HEK293 (cell line): ENCODE measurements around the gene RAD17.
A peak's percentile ranks its signal among the peaks of the same experiment; 100 is the strongest.

Experiments used
- KLF10 ChIP-seq: fragments of 450-650 bp; IDR thresholded peaks from 2 replicates; pipeline ENCODE4 v1.5.1; 2018; ENCODE audit warnings: missing biosample characterization, mild to moderate bottlenecking, missing genetic modification characterization
- KLF16 ChIP-seq: fragments of 450-650 bp; formaldehyde crosslinking; IDR thresholded peaks from 2 replicates; pipeline ENCODE4 v1.5.1; 2017; ENCODE audit warnings: missing biosample characterization, missing genetic modification characterization
- MEIS1 ChIP-seq: sonication (generic); formaldehyde crosslinking; IDR thresholded peaks from 2 replicates; pipeline ENCODE4 v1.8.1; 2022; ENCODE audit warnings: missing genetic modification reagents, mild to moderate bottlenecking, borderline replicate concordance
- PRDM1 ChIP-seq: fragments of 450-650 bp; formaldehyde crosslinking; IDR thresholded peaks from 2 replicates; pipeline ENCODE4; 2016; ENCODE audit warnings: missing biosample characterization, missing genetic modification characterization
- SP2 ChIP-seq: fragments of 450-650 bp; formaldehyde crosslinking; IDR thresholded peaks from 2 replicates; pipeline ENCODE4 v1.5.1; 2016; ENCODE audit warnings: missing biosample characterization, missing genetic modification characterization
- YY2 ChIP-seq: fragments of 450-650 bp; formaldehyde crosslinking; IDR thresholded peaks from 2 replicates; pipeline ENCODE4 v1.5.1; 2016; ENCODE audit warnings: missing biosample characterization, missing genetic modification characterization
- ZNF10 ChIP-seq: fragments of 450-650 bp; formaldehyde crosslinking; IDR thresholded peaks from 2 replicates; pipeline ENCODE4 v1.5.1; 2017; ENCODE audit warnings: missing biosample characterization, missing genetic modification characterization
- ZNF184 ChIP-seq: fragments of 450-650 bp; IDR thresholded peaks from 2 replicates; pipeline ENCODE4 v1.5.1; 2018; ENCODE audit warnings: missing biosample characterization, mild to moderate bottlenecking, missing genetic modification characterization
- ZNF223 ChIP-seq: fragments of 450-650 bp; formaldehyde crosslinking; IDR thresholded peaks from 2 replicates; pipeline ENCODE4 v1.5.1; 2016; ENCODE audit warnings: missing biosample characterization, missing genetic modification characterization
- ZNF350 ChIP-seq: fragments of 450-650 bp; formaldehyde crosslinking; IDR thresholded peaks from 2 replicates; pipeline ENCODE4 v1.5.0; 2017; ENCODE audit warnings: missing biosample characterization, mild to moderate bottlenecking, missing genetic modification characterization
- ZNF510 ChIP-seq: fragments of 450-650 bp; formaldehyde crosslinking; IDR thresholded peaks from 2 replicates; pipeline ENCODE4 v1.5.1; 2018; ENCODE audit warnings: mild to moderate bottlenecking, missing genetic modification characterization, missing biosample characterization; ENCODE audit not compliant: insufficient replicate concordance
- ZNF670 ChIP-seq: fragments of 450-650 bp; formaldehyde crosslinking; IDR thresholded peaks from 2 replicates; pipeline ENCODE4 v1.5.1; 2016; ENCODE audit warnings: missing biosample characterization, missing genetic modification characterization, low read depth
- ZSCAN23 ChIP-seq: fragments of 450-650 bp; formaldehyde crosslinking; IDR thresholded peaks from 2 replicates; pipeline ENCODE4 v1.5.1; 2016; ENCODE audit warnings: missing biosample characterization, missing genetic modification characterization
- TF ChIP-seq, protein P1 (sequence below): fragments of 450-650 bp; formaldehyde crosslinking; IDR thresholded peaks from 2 replicates; pipeline ENCODE4 v1.5.1; 2016; ENCODE audit warnings: missing biosample characterization, missing genetic modification characterization
- TF ChIP-seq, protein P2 (sequence below): fragments of 450-650 bp; formaldehyde crosslinking; IDR thresholded peaks from 2 replicates; pipeline ENCODE4 v1.5.1; 2016; ENCODE audit warnings: missing biosample characterization, missing genetic modification characterization
- TF ChIP-seq, protein P3 (sequence below): fragments of 450-650 bp; formaldehyde crosslinking; IDR thresholded peaks from 2 replicates; pipeline ENCODE4 v1.5.1; 2016; ENCODE audit warnings: missing biosample characterization, missing genetic modification characterization
- TF ChIP-seq, protein P4 (sequence below): fragments of 450-650 bp; formaldehyde crosslinking; optimal IDR thresholded peaks from 2 replicates; pipeline ENCODE3; 2016; ENCODE audit warnings: missing biosample characterization, mild to moderate bottlenecking, missing genetic modification characterization
- TF ChIP-seq, protein P5 (sequence below): fragments of 450-650 bp; IDR thresholded peaks from 2 replicates; pipeline ENCODE4 v1.5.1; 2018; ENCODE audit warnings: missing biosample characterization, missing genetic modification characterization
- TF ChIP-seq, protein P6 (sequence below): sonication (generic); formaldehyde crosslinking; IDR thresholded peaks from 2 replicates; pipeline ENCODE4 v1.8.1; 2022; ENCODE audit warnings: mild to moderate bottlenecking, moderate library complexity, missing genetic modification reagents
- TF ChIP-seq, protein P7 (sequence below): fragments of 450-650 bp; formaldehyde crosslinking; IDR thresholded peaks from 2 replicates; pipeline ENCODE4 v1.5.1; 2016; ENCODE audit warnings: missing biosample characterization, missing genetic modification characterization
- TF ChIP-seq, protein P8 (sequence below): fragments of 450-650 bp; formaldehyde crosslinking; conservative IDR thresholded peaks from 2 replicates; pipeline ENCODE4 v1.5.1; 2016; ENCODE audit warnings: low read depth, missing biosample characterization, missing genetic modification characterization
- TF ChIP-seq, protein P9 (sequence below): fragments of 450-650 bp; formaldehyde crosslinking; IDR thresholded peaks from 2 replicates; pipeline ENCODE4 v1.5.1; 2016; ENCODE audit warnings: missing biosample characterization, missing genetic modification characterization

RAD17 gene

DNA sequence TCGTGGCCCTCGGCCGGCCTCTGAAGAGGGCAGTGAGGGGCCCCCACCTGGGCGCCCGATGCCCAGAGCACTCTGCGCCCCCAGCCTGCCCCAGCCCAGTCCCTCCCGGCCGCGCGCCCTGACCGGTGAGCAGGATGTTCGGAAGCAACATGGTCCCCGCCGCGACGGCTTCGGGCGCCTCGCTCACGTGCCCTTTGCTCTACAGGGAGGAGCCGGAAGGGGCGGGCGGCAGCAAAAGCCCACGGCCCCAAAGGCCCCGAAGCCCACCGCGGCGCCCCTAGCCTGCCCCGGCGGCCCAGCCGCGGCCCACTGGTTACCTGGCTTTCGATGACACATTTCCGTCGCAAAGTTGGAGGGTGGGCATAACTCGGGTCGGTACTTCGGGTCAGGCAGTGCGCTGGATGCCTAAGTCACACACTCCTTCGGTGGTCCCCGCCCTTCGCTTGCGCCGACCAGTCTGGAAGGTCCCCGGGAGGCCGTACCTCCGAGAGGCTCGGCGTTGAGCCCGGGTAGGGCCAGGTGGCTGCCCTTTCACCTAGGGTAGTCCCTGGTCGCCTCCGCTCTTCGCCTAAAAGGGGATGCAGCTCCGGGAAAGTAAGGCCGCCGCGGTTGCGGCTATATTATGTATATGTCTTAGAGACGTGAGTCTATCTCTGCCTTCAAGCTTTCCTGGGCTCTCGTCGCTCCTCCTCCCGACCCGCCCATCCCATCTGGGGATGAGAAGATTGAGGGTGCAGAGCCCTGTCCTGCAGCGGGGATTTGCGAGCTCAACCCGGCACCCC, at the start of gene RAD17, which contains the start of the genes AK6 and TAF9 (continued):
- TF ChIP-seq ZNF223 (tag by site-specific recombination) (no peak), ZSCAN23 (no peak), ZNF184 (tag by site-specific recombination) (no peak), KLF16 (peak; percentile 73; the same call in 1 of the 2 replicates), YY2 (tag by site-specific recombination) (peak; percentile 96), SP2 (tag by site-specific recombination) (peak; percentile 90), MEIS1 (CRISPR knock-in tag) (no peak), ZNF350 (tag by site-specific recombination) (no peak), PRDM1 (tag by site-specific recombination) (no peak), ZNF510 (tag by site-specific recombination) (no peak), ZNF670 (tag by site-specific recombination) (no peak), KLF10 (tag by site-specific recombination) (peak; percentile 89), ZNF10 (tag by site-specific recombination) (peak; percentile 17; the same call in 1 of the 2 replicates)
- TF ChIP-seq, protein P1, sequence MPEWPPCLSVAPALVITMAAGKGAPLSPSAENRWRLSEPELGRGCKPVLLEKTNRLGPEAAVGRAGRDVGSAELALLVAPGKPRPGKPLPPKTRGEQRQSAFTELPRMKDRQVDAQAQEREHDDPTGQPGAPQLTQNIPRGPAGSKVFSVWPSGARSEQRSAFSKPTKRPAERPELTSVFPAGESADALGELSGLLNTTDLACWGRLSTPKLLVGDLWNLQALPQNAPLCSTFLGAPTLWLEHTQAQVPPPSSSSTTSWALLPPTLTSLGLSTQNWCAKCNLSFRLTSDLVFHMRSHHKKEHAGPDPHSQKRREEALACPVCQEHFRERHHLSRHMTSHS (tag by site-specific recombination) = no peak
- TF ChIP-seq, protein P2, sequence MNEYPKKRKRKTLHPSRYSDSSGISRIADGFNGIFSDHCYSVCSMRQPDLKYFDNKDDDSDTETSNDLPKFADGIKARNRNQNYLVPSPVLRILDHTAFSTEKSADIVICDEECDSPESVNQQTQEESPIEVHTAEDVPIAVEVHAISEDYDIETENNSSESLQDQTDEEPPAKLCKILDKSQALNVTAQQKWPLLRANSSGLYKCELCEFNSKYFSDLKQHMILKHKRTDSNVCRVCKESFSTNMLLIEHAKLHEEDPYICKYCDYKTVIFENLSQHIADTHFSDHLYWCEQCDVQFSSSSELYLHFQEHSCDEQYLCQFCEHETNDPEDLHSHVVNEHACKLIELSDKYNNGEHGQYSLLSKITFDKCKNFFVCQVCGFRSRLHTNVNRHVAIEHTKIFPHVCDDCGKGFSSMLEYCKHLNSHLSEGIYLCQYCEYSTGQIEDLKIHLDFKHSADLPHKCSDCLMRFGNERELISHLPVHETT = peak; percentile 77
- TF ChIP-seq, protein P3, sequence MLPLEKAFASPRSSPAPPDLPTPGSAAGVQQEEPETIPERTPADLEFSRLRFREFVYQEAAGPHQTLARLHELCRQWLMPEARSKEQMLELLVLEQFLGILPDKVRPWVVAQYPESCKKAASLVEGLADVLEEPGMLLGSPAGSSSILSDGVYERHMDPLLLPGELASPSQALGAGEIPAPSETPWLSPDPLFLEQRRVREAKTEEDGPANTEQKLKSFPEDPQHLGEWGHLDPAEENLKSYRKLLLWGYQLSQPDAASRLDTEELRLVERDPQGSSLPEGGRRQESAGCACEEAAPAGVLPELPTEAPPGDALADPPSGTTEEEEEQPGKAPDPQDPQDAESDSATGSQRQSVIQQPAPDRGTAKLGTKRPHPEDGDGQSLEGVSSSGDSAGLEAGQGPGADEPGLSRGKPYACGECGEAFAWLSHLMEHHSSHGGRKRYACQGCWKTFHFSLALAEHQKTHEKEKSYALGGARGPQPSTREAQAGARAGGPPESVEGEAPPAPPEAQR (tag by site-specific recombination) = peak; percentile 65; the same call in 1 of the 2 replicates
- TF ChIP-seq, protein P4, sequence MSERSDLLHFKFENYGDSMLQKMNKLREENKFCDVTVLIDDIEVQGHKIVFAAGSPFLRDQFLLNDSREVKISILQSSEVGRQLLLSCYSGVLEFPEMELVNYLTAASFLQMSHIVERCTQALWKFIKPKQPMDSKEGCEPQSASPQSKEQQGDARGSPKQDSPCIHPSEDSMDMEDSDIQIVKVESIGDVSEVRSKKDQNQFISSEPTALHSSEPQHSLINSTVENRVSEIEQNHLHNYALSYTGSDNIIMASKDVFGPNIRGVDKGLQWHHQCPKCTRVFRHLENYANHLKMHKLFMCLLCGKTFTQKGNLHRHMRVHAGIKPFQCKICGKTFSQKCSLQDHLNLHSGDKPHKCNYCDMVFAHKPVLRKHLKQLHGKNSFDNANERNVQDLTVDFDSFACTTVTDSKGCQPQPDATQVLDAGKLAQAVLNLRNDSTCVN (tag by site-specific recombination) = peak; percentile 87
- TF ChIP-seq, protein P5, sequence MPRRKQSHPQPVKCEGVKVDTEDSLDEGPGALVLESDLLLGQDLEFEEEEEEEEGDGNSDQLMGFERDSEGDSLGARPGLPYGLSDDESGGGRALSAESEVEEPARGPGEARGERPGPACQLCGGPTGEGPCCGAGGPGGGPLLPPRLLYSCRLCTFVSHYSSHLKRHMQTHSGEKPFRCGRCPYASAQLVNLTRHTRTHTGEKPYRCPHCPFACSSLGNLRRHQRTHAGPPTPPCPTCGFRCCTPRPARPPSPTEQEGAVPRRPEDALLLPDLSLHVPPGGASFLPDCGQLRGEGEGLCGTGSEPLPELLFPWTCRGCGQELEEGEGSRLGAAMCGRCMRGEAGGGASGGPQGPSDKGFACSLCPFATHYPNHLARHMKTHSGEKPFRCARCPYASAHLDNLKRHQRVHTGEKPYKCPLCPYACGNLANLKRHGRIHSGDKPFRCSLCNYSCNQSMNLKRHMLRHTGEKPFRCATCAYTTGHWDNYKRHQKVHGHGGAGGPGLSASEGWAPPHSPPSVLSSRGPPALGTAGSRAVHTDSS (tag by site-specific recombination) = no peak
- TF ChIP-seq, protein P6, sequence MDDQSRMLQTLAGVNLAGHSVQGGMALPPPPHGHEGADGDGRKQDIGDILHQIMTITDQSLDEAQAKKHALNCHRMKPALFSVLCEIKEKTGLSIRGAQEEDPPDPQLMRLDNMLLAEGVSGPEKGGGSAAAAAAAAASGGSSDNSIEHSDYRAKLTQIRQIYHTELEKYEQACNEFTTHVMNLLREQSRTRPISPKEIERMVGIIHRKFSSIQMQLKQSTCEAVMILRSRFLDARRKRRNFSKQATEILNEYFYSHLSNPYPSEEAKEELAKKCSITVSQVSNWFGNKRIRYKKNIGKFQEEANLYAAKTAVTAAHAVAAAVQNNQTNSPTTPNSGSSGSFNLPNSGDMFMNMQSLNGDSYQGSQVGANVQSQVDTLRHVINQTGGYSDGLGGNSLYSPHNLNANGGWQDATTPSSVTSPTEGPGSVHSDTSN (CRISPR knock-in tag) = peak; percentile 67
- TF ChIP-seq, protein P7, sequence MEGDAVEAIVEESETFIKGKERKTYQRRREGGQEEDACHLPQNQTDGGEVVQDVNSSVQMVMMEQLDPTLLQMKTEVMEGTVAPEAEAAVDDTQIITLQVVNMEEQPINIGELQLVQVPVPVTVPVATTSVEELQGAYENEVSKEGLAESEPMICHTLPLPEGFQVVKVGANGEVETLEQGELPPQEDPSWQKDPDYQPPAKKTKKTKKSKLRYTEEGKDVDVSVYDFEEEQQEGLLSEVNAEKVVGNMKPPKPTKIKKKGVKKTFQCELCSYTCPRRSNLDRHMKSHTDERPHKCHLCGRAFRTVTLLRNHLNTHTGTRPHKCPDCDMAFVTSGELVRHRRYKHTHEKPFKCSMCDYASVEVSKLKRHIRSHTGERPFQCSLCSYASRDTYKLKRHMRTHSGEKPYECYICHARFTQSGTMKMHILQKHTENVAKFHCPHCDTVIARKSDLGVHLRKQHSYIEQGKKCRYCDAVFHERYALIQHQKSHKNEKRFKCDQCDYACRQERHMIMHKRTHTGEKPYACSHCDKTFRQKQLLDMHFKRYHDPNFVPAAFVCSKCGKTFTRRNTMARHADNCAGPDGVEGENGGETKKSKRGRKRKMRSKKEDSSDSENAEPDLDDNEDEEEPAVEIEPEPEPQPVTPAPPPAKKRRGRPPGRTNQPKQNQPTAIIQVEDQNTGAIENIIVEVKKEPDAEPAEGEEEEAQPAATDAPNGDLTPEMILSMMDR = peak; percentile 24; the same call in 1 of the 2 replicates
- TF ChIP-seq, protein P8, sequence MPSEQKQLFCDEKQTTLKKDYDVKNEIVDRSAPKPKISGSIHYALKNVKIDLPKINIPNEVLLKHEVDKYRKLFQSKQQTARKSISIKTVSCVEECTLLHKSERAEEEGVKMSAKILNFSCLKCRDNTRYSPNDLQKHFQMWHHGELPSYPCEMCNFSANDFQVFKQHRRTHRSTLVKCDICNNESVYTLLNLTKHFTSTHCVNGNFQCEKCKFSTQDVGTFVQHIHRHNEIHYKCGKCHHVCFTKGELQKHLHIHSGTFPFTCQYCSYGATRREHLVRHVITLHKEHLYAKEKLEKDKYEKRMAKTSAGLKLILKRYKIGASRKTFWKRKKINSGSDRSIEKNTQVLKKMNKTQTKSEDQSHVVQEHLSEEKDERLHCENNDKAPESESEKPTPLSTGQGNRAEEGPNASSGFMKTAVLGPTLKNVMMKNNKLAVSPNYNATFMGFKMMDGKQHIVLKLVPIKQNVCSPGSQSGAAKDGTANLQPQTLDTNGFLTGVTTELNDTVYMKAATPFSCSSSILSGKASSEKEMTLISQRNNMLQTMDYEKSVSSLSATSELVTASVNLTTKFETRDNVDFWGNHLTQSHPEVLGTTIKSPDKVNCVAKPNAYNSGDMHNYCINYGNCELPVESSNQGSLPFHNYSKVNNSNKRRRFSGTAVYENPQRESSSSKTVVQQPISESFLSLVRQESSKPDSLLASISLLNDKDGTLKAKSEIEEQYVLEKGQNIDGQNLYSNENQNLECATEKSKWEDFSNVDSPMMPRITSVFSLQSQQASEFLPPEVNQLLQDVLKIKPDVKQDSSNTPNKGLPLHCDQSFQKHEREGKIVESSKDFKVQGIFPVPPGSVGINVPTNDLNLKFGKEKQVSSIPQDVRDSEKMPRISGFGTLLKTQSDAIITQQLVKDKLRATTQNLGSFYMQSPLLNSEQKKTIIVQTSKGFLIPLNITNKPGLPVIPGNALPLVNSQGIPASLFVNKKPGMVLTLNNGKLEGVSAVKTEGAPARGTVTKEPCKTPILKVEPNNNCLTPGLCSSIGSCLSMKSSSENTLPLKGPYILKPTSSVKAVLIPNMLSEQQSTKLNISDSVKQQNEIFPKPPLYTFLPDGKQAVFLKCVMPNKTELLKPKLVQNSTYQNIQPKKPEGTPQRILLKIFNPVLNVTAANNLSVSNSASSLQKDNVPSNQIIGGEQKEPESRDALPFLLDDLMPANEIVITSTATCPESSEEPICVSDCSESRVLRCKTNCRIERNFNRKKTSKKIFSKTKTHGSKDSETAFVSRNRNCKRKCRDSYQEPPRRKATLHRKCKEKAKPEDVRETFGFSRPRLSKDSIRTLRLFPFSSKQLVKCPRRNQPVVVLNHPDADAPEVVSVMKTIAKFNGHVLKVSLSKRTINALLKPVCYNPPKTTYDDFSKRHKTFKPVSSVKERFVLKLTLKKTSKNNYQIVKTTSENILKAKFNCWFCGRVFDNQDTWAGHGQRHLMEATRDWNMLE (tag by site-specific recombination) = peak; percentile 63
- TF ChIP-seq, protein P9, sequence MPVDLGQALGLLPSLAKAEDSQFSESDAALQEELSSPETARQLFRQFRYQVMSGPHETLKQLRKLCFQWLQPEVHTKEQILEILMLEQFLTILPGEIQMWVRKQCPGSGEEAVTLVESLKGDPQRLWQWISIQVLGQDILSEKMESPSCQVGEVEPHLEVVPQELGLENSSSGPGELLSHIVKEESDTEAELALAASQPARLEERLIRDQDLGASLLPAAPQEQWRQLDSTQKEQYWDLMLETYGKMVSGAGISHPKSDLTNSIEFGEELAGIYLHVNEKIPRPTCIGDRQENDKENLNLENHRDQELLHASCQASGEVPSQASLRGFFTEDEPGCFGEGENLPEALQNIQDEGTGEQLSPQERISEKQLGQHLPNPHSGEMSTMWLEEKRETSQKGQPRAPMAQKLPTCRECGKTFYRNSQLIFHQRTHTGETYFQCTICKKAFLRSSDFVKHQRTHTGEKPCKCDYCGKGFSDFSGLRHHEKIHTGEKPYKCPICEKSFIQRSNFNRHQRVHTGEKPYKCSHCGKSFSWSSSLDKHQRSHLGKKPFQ (tag by site-specific recombination) = no peak
